SH-SY5Y (cell line): ENCODE measurements around the gene DYNC1I2.

ENCODE experiments used
- GATA2 ChIP-seq: IDR thresholded peaks from 2 replicates; pipeline ENCODE4 v1.6.1; 2011; ENCODE audit warnings: mild to moderate bottlenecking, low read depth, low read length
- GATA3 ChIP-seq: IDR thresholded peaks from 2 replicates; pipeline ENCODE4 v1.6.1; 2011; ENCODE audit warnings: low read depth, mild to moderate bottlenecking, low read length, moderate library complexity

DNA sequence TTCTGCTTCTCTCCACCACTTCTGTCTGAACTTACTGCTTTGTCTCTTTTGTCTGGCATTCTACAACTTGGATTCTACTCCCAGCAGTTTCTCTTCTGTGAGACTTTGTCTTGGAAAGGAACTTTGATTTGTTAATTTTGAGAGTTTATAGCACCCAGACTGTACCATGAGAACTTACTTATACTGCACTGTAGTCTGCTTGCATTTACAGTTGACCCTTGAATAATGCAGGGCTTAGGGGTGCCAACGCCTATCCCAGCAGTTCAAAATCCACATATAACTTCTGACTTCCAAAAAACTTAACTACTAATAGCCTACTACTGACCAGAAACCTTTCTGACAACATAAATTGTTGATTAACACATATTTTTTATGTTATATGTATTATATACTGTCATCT is 55.5 kb downstream of the DYNC1I2 start:
- TF ChIP-seq GATA2 (no peak), GATA3 (no peak)
